Articular chondrocyte of knee joint (primary cell): ENCODE results near the gene OPA1. TPM values are rescaled to one million over a fixed set of nuclear protein-coding genes. Genes with fewer than 3 reads are reported as not detected.

Experiments
- small RNA-seq: library from RNA; depleted of rRNA; stranded (forward); fragments of <200 nt; gene quantifications from one replicate; pipeline ENCODE3, GENCODE V24; 2012
- total RNA-seq: library from RNA; depleted of rRNA; stranded (reverse); fragments of >200 nt; gene quantifications from 2 replicates; pipeline ENCODE4 v1.2.3, GENCODE V29; 2012

The OPA1 gene, protein sequence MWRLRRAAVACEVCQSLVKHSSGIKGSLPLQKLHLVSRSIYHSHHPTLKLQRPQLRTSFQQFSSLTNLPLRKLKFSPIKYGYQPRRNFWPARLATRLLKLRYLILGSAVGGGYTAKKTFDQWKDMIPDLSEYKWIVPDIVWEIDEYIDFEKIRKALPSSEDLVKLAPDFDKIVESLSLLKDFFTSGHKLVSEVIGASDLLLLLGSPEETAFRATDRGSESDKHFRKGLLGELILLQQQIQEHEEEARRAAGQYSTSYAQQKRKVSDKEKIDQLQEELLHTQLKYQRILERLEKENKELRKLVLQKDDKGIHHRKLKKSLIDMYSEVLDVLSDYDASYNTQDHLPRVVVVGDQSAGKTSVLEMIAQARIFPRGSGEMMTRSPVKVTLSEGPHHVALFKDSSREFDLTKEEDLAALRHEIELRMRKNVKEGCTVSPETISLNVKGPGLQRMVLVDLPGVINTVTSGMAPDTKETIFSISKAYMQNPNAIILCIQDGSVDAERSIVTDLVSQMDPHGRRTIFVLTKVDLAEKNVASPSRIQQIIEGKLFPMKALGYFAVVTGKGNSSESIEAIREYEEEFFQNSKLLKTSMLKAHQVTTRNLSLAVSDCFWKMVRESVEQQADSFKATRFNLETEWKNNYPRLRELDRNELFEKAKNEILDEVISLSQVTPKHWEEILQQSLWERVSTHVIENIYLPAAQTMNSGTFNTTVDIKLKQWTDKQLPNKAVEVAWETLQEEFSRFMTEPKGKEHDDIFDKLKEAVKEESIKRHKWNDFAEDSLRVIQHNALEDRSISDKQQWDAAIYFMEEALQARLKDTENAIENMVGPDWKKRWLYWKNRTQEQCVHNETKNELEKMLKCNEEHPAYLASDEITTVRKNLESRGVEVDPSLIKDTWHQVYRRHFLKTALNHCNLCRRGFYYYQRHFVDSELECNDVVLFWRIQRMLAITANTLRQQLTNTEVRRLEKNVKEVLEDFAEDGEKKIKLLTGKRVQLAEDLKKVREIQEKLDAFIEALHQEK
- total RNA-seq, result 72.0 and 82.2 TPM in 2 replicates

DNA sequence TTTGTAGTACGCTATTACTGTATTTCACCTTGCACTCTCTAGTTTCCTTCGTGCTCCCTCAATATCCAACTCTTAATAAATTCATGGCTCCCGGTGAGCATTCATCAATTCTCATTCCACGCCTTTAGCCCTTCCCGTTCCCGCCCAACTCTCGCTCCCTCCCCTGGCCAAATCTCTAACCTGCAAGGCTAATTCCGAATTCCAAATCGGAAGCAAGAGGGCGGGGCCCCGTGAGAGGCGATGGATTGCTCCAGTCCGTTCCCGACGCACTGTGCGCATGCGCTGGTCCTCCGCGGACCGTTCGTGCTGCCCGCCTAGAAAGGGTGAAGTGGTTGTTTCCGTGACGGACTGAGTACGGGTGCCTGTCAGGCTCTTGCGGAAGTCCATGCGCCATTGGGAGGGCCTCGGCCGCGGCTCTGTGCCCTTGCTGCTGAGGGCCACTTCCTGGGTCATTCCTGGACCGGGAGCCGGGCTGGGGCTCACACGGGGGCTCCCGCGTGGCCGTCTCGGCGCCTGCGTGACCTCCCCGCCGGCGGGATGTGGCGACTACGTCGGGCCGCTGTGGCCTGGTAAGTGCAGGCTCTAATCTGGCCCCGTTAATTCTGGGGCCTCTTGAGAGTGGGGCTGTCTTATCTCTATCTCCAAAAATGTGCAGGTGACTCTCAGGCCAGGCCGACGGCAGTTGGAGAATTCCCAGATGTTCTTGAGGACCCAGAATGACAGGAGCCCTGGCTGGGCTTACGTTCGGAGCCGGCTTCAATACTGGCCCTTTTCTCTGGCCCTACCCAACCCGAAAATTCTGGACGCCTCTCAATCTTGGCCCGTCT, at the start of gene OPA1:
Gene OPA1 (plus strand): TSS at position 368 of the 827 bp plus-strand sequence. CDS start 170 bp downstream, at position 538.

GRCh38 chr3:193554811-193555210, 38.2 kb upstream of the OPA1 start, which contains the start of gene ATP13A4:
Gene ATP13A4 (minus strand): TSS chr3:193554895. CDS start chr3:193554799, 96 bp downstream.

Small RNA genes lying within 50 kb of the gene (small RNA-seq; reads per million reads assigned to genes)
- gene RF00019 (not detected), gene RN7SL447P (not detected)

Other genes with a start within 250 kb of the OPA1 start
- gene ATP13A5, start 214.5 kb upstream of the OPA1 start, total RNA-seq, result not detected in 2 replicates
- gene ATP13A4, start 38.3 kb upstream of the OPA1 start, total RNA-seq, result 0.26 and 0.54 TPM in 2 replicates